ENCODE results near the gene KRT85.

The KRT85 gene

DNA sequence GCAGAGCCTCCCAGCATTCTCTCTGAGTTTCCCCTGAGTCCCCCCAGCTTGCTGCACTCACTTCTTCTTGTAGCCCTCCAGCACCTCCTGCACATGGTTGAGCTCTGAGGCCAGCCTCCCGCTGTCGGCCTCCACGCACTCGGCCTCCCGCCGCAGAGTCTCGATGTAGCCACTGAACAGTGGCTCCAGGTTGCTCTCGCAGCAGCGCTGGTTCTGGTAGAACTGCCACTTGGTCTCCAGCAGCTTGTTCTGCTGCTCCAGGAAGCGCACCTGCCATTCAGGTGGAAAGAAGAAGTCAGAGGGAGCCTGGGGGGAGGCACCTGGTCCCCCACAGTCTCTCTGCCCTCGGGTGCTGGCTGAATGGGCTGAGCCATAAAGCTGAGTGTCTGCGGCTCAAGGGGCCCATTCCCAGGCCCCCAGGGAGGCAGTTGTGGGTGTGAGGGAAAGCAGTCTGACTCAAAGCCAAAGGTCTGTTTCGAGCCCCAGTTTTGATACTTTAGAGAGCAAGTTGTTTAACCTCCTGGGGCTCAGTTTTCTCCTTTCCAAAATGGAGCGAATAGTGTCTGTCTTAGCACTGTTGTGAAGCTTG is 2.3 kb downstream of the KRT85 start:
- no peak for DNase-seq (ENCODE audit: low read depth)

GRCh38 chr12:52364061-52364460 is 3.2 kb downstream of the KRT85 start:
- DNase-seq (ENCODE audit: low read depth) = no peak

DNA sequence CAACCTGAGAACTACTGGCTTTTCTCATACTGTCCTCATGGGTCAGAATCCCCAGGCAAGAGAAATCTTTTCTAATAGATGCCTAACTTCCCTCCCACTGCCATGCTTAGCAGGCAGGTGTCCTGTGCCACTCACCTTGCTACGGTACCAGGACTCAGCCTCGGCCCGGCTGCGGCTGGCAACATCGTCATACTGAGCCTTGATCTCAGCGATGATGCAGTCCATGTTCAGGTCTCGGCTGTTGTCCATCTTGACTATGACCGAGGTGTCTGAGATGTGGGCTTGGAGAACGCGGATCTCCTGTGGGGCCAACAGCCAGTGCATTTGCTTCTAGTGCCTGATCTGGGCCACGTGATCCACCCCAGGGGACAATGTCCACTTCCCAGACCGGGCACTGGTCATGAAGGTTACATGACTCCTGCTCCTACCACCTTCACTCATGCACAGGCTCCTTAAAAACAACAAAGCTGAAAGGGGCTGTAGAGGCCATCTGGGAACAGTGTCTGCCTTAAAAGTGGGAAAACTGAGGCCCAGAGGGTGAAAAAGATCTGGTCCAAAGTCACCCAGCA is 4.1 kb downstream of the KRT85 start:
- no peak for DNase-seq (ENCODE audit: low read depth)

DNA sequence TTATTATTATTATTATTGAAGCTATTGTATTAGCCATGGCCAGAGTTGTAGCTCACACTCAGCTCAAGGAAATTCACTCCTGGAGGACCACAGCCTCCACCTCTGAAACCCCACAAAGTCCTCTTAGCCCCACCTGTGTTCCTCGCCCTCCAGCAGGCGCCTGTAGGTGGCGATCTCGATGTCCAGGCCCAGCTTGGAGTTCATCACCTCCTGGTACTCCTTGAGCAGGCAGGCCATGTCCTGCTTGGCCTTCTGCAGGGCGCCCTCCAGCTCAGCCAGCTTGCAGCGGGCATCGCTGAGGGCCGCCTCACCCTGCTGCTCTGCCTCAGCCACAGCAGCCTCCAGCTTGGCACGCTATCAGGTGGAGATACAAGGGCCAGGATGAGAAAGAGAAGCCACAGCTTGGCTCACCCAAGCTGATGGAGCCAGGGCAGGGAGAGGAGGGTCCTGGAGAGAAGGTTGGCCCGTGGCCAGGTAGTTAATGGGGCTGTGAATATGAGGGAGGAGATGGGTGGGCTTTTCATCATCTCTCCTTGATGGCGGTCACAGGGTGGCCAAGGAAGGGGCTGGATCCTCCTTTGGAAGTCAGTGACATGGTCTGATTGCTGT is 5.1 kb downstream of the KRT85 start:
- DNase-seq (ENCODE audit: low read depth) = no peak

DNA sequence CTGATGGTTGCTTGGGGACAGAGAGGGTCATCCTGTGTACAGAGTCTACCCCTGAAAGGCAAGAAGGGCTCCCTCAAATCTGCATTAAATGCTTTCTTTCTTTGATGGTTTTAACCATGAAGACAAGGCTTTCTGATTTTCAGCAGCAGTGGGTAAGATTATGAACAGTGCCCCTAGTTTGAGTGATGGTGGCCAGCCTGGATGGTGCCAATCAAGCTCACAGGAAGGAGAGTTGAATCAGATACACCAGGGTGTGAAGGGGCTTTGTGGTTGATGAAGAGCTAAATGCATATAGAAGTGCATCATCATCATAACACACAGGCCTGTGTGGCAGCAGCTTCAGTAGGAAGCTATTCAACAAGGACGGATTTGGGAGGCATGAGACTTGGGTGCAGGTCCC is 5.7 kb downstream of the KRT85 start:
- no peak for DNase-seq (ENCODE audit: low read depth)

- no peak for DNase-seq (ENCODE audit: low read depth)
These were observed 6.5 kb downstream of the KRT85 start for GRCh38 chr12:52360663-52361271.

DNA sequence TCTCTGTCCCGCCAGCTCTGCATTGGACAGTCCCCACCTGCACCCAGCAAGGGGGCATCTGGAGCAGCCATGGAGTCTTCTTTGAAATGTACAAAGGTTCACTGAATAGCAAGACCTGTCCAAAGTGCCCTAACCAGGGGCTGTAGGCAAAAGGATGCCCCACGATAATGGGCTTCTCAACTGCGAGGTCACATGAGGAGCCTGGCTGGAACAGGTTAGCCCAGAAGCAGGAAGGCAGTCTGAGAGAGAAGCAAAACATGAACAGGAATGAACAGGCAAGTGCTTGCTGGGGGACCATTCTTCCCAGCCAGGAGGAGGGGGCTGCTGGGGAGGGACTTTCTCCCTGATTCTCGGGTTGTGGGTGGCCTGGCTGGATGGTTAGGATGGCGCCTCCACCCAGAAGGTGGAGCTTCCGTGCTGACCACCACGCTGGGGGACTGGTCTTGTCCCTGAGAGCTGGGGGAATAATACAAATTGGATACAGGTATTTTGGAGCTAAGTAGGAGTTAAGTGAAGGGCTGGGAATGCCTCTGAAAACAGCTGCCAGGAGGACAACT is 7.1 kb downstream of the KRT85 start:
- no peak for DNase-seq (ENCODE audit: low read depth)

DNA sequence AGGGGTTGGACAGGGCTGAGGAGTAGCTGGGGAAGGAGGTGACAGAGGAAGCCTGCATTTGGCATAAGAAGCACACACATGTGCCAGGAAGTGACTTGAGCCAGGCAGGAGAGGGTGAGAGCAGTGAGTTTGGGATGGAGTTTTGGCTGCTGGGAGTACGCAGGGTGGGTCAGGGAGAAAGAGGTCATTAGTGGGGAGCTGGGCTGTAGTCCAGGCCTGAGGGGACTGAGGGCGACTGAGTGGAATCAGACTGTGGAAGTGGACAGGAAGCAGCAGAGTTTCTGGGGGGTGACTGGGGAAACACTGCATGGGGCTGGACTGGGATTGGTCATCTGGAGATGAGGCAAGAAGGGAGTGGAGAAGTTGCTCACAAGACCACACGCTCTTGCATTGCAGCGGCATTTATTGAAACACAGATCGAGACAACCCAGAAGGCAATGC is 7.6 kb downstream of the KRT85 start:
- DNase-seq (ENCODE audit: low read depth) = no peak

GRCh38 chr12:52358575-52359350 is 8.5 kb downstream of the KRT85 start:
- DNase-seq (ENCODE audit: low read depth) = no peak

DNA sequence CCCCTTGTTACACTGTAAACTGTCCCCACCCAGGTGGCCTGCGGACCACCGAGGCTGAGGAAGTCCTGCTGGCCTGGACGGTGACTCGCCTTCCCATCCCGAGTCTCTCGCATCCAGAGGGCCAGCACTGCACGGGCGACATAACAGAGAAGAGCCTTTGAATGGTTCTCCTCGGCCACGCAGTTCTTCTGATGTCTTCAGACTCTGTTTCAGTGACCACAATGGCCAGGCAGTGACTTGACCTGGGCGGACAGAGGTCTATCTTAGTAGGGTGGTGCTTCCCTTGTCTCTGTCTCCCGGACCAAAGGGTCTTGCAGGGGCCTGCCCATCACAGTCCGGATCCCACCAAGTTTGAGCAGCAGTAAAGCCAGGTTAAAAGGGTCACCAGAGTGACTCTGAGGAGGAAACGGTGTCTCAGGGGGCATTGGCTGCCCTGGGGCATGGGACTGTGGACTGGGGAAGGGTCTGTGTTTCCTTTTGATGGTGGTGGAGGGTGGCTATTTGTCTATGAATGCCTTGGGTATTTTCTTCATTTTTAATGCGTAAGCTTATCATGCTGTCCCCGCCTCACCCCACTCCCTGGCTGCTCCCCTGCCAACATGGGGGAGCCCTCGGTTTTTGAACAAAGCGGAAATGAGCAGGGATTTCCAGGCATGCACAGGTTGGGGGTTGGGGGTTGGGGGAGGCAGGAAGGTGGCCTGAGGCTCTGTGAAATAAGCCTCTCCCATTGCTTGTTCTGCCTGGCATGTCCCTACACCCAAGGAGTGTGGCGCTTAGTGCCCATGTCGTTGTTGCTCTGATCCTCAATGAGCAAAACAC is 10.3 kb downstream of the KRT85 start:
- no peak for DNase-seq (ENCODE audit: low read depth)

DNA sequence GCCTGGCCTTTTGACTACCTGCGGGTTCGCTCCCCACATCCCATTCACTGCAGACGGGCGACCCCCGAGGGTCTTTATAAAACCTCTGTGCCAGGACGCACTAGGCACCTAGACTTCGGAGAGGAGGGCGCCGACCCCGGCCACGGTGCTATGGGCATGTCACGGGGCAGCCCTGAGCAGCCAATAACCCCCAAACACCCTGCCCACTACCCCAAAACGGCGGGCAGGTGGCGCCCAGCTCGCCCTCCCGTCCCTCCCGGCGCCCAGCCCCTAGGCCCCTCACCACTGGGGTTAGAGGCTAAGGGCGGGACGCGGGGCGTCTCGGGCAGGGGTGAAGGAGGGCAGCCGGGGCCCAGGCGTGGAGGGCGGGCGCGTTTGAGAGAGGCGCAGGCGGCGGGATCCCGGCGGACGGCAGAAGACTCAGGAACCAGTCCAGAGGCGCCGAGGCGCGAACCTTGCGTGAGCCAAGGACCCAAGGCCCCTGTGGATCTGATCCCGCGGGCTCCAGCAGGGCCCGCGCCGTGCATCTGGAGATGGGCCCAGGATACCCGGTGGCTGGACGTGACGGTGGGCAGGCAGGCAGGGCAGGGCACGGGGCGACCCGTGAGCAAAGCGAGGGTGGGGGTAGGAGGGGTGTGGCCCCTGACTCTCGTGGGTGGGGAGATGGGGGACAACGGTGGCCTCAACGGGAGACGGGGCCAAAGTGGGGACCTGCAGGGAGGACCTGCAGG is 11.1 kb downstream of the KRT85 start:
- DNase-seq (ENCODE audit: low read depth) = no peak

- no peak for DNase-seq (ENCODE audit: low read depth)
These were observed 12.1 kb downstream of the KRT85 start for GRCh38 chr12:52355176-52355575.

- DNase-seq (ENCODE audit: low read depth) = no peak
These were observed 13.1 kb downstream of the KRT85 start for GRCh38 chr12:52354200-52354599.

DNA sequence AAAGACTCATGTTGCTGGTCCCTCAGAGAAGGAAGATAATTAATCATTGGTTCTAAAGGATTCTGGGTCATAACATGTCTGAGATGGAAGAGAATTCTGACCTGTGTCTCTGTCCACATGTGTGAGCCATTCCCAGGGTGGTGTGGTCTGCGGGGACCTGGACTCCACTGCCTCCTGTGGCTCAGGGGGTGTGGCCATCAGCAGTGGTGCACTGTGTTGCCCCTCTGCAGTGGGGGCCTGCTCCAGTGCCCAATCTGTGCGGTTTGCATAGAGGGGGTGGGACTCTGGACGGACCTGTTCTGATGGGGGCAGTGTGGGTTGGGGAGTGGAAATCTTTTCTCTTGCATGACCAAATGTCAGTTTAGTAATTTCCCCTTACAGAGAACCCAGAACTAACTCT is 13.5 kb downstream of the KRT85 start:
- no peak for DNase-seq (ENCODE audit: low read depth)

- DNase-seq (ENCODE audit: low read depth) = no peak
These were observed 14.3 kb downstream of the KRT85 start for GRCh38 chr12:52352951-52353350.

DNA sequence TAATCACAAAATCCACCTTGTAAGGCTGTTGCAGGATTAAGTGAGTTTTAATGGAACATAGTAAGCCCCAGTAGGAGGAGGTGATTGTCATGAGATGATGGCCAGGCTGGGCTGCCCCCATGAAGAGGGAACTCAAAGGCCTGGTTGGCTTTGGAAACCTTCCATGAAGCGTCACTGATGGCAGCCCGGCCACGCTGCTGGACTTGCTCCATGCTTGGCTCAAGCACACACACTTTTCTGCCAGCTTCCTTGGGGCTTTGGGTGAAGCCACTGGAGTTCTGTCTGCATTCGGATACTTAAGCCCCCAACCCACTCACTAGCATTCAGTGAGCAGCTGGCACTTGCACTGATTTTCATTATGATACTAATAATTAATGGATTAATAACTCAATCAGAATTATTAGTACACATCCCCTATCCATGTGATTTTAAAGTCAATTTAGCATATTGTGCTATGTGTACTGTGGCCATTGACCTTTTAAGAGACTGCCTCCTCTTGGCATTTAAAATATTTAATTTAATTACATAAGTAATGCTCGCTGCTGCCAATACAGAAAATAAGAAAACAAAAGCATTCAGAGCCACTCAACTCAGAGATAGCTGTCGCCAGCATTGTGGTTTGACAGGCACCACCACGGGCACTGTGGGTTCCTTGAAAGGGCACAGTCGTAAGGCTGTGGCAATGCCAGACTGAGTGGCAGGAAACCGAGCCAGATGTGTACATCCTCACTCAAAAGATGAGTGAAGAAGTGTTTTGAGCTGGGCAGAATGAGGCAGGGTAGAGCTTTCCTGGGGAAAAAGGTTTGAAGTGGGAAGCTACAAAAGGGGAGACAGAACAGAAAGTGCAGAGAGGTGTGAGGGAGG is 15.9 kb downstream of the KRT85 start:
- DNase-seq (ENCODE audit: low read depth) = no peak

DNA sequence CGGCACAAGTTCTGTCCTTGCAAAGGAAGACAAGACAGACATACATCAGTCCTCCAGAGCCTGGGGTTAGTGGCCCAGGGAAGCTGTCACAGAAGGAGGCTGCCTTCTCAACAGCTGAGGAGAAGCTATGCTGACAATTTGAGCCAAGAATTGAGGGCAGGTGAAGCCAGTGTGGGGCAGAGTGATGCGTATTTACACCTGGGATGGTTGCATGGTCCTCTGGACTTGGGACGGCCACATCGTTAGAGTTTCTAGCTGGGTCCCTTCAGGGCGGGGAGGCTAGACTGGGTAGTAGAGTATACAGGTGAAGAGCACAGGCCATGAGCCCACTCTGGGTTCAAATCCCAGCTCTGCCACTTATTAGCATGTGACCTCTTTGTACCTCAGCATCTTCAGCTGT is 16.5 kb downstream of the KRT85 start:
- DNase-seq (ENCODE audit: low read depth) = no peak

DNA sequence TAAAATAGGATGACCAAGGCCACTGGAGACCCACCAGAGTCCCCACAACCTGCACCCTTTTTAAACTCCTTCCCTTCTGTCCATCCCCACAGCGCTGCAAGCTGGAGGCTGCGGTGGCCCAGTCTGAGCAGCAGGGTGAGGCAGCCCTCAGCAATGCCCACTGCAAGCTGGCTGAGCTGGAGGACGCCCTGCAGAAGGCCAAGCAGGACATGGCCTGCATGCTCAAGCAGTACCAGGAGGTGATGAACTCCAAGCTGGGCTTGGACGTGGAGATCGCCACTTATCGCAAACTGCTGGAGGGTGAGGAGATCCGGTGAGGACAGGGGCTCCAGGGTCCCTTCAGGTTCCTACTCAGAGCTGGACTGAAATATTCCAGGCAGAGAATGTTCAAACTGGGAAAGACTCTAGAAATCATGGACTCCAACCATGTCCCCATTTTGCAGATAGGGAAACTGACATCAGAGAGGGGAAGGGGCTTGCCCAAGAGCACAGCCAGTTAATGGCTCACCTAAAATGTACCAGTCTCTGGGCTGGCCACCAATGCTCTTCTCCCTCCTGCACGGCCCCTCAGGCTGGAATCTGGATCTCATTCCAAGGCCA is 17.2 kb downstream of the KRT85 start:
- DNase-seq (ENCODE audit: low read depth) = no peak

DNA sequence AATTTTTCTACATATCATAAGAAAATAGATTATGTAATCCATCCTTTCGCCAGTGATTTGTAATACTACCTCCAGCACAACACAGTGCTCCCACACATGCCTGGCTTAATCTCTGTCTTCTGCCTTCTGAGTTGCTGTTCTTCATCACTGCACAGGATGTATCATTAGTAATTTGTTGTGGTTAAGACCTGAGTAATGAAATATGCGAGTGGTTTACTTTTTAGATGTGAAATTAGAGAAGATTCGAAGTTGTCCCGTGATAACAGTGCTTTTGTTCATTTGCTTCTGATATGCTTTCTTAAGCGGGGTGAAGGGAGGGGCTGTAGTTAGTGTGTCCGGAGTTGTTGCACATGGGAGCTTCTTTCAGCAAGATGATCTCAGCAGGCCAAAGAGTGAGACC is 18.1 kb downstream of the KRT85 start:
- DNase-seq (ENCODE audit: low read depth) = no peak
